ENCODE measurements around the gene CCDC158. TPM values are rescaled to one million over a fixed set of nuclear protein-coding genes. Genes with fewer than 3 reads are reported as not detected.
A peak's percentile ranks its signal among the peaks of the same experiment; 100 is the strongest.

The CCDC158 gene
- polyA plus RNA-seq, 2 of the 4 experiments (the other 2 are of a cell fraction), result 0.06 TPM; not detected in 1

- DNase-seq (ENCODE audit: low read depth in 1 of 2, low spot score in 1 of 2), result no peak
- no peak for FAIRE-seq
- ChIA-PET POLR2A (no interaction called here), CTCF (no interaction called here)
- no peaks in the 10 kb centered on the region for H3K4me1 ChIP-seq
- no peak overlapping the region for H3K4me3 ChIP-seq
- ATAC-seq, result no peak
- WGBS (ENCODE audit: missing lambda C conversion rate), result 38% methylated on average over 3 of the region's 3 CpGs
- no peaks in the 10 kb centered on the region for H3K9me3 ChIP-seq
- TF ChIP-seq NPAS2 (CRISPR knock-in tag; IDR thresholded peaks at IDR 0.05; ENCODE audit: borderline replicate concordance), result no peak
- no peak for TF ChIP-seq JUNB (IDR thresholded peaks at IDR 0.05)
- TF ChIP-seq FOSL2 (IDR thresholded peaks at IDR 0.05), result no peak
- TF ChIP-seq FOSL2 (CRISPR knock-in tag; IDR thresholded peaks at IDR 0.05), result no peak
- TF ChIP-seq ESRRA (IDR thresholded peaks at IDR 0.05; ENCODE audit: borderline replicate concordance, low read length), result no peak
- TF ChIP-seq FOSB (CRISPR knock-in tag; IDR thresholded peaks at IDR 0.05), result no peak
- H3K4me2 ChIP-seq, result no peak overlapping the region
- no peak overlapping the region for H3K27ac ChIP-seq
Observed at GRCh38 chr4:76401654-76402053, 19.3 kb downstream of the CCDC158 start.

- Histone ChIP-seq H3K4me2 (no peak overlapping the region), H3K9me3 (no peaks in the 10 kb centered on the region; the same call in 2 of the 3 replicates), H3K27ac (no peak overlapping the region), H3K4me3 (no peak overlapping the region), H3K4me1 (no peaks in the 10 kb centered on the region)
- TF ChIP-seq JUNB (IDR thresholded peaks at IDR 0.05) (no peak), TFCP2L1 (CRISPR knock-in tag; IDR thresholded peaks at IDR 0.05) (no peak), RARB (CRISPR knock-in tag; IDR thresholded peaks at IDR 0.05) (no peak), FOSB (CRISPR knock-in tag; IDR thresholded peaks at IDR 0.05) (no peak), KDM5A (IDR thresholded peaks at IDR 0.05) (no peak), ZNF302 (CRISPR knock-in tag; IDR thresholded peaks at IDR 0.05) (no peak), FOSL2 (IDR thresholded peaks at IDR 0.05) (no peak), FOSL2 (CRISPR knock-in tag; IDR thresholded peaks at IDR 0.05) (no peak), MAX (IDR thresholded peaks at IDR 0.05) (no peak), SREBF2 (IDR thresholded peaks at IDR 0.05) (no peak), ZC3H11A (IDR thresholded peaks at IDR 0.05) (no peak)
- TF ChIP-seq, protein P1, sequence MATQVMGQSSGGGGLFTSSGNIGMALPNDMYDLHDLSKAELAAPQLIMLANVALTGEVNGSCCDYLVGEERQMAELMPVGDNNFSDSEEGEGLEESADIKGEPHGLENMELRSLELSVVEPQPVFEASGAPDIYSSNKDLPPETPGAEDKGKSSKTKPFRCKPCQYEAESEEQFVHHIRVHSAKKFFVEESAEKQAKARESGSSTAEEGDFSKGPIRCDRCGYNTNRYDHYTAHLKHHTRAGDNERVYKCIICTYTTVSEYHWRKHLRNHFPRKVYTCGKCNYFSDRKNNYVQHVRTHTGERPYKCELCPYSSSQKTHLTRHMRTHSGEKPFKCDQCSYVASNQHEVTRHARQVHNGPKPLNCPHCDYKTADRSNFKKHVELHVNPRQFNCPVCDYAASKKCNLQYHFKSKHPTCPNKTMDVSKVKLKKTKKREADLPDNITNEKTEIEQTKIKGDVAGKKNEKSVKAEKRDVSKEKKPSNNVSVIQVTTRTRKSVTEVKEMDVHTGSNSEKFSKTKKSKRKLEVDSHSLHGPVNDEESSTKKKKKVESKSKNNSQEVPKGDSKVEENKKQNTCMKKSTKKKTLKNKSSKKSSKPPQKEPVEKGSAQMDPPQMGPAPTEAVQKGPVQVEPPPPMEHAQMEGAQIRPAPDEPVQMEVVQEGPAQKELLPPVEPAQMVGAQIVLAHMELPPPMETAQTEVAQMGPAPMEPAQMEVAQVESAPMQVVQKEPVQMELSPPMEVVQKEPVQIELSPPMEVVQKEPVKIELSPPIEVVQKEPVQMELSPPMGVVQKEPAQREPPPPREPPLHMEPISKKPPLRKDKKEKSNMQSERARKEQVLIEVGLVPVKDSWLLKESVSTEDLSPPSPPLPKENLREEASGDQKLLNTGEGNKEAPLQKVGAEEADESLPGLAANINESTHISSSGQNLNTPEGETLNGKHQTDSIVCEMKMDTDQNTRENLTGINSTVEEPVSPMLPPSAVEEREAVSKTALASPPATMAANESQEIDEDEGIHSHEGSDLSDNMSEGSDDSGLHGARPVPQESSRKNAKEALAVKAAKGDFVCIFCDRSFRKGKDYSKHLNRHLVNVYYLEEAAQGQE (IDR thresholded peaks at IDR 0.05), result no peak
- no peak for FAIRE-seq
- peak in 1 of 2 experiments; percentile 7 for DNase-seq (ENCODE audit: low read depth in 1 of 2, low spot score in 1 of 2)
- ATAC-seq, result no peak
- CTCF ChIA-PET, result interaction anchor here (0.6 to 1.4 kb wide), 3 partner anchors 14 to 224 kb away, joined by 3 read pairs; no protein-coding TSS in a partner anchor
- 60% methylated on average over 2 of the region's 3 CpGs for WGBS (ENCODE audit: missing lambda C conversion rate)
- POLR2A ChIA-PET, result no interaction called here
Observed at GRCh38 chr4:76388160-76388908, 32.6 kb downstream of the CCDC158 start.

DNA sequence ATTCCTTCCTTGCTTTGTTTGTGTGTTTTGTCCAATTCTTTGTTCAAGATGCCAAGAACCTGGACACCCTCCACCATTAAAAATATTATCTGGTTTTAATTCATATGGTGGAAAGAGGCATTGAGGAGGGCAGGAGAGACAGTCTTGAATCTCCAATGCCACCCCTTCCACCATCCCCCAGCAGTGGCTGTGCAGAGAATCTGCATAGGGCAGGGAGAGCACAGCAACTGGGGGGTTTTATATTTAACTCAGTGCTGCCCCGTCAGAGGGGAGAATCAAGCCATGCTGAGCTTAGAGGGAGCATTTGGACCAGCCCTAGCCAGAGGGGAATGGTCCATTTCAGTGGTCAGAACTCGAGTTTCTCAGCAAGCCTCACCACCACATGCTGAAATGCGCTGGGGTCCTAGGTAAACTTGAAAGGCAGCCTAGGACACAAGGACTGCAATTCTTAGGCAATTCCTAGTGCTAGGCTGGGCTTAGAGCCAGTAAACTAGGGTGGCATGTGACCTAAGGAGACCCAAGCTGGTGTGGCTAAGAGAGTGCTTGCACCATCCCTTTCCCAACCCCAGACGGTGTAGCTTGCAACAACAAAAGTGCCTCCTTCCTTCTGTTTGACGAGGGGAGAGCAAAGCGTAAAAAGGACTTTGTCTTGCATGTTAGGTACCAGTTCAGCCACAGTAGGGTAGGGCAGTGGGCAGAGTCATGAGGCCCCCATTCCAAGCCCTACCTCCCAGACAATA lies 34.2 kb downstream of the CCDC158 start:
- H3K27ac ChIP-seq, result no peak overlapping the region
- H3K9me3 ChIP-seq, result no peaks in the 10 kb centered on the region
- ChIA-PET POLR2A (no interaction called here), CTCF (no interaction called here)
- no peak overlapping the region for H3K4me2 ChIP-seq
- ATAC-seq (no peak), DNase-seq (ENCODE audit: low read depth in 1 of 2, low spot score in 1 of 2) (no peak), FAIRE-seq (no peak)
- 76% methylated on average over 6 of the region's 6 CpGs for WGBS (ENCODE audit: missing lambda C conversion rate)
- H3K4me1 ChIP-seq, result no peaks in the 10 kb centered on the region
- no peak overlapping the region for H3K4me3 ChIP-seq
- TF ChIP-seq POLR2AphosphoS2 (conservative IDR thresholded peaks at IDR 0.05; ENCODE audit: low read length), result no peak

- ChIA-PET CTCF (no interaction called here), POLR2A (no interaction called here)
- WGBS (ENCODE audit: missing lambda C conversion rate), result 66% methylated on average over 6 of the region's 6 CpGs
- H3K4me2 ChIP-seq, result no peak overlapping the region
- ATAC-seq (no peak), FAIRE-seq (no peak), DNase-seq (ENCODE audit: low read depth in 1 of 2, low spot score in 1 of 2) (no peak)
- H3K27ac ChIP-seq, result no peak overlapping the region
- TF ChIP-seq POLR2AphosphoS2 (conservative IDR thresholded peaks at IDR 0.05; ENCODE audit: low read length), result no peak
- TF ChIP-seq HOXB13 (CRISPR knock-in tag; IDR thresholded peaks at IDR 0.05; ENCODE audit: low read depth), result no peak
- TF ChIP-seq CBX8 (IDR thresholded peaks at IDR 0.05), result no peak
- no peak for TF ChIP-seq EP300 (IDR thresholded peaks at IDR 0.05)
- TF ChIP-seq CHD2 (IDR thresholded peaks at IDR 0.05; ENCODE audit: low read length, partially characterized antibody), result no peak
- no peak for TF ChIP-seq HOXB5 (CRISPR knock-in tag; IDR thresholded peaks at IDR 0.05)
- TF ChIP-seq TFCP2L1 (CRISPR knock-in tag; IDR thresholded peaks at IDR 0.05), result no peak
- no peak overlapping the region for H3K4me3 ChIP-seq
- H3K4me1 ChIP-seq, result no peaks in the 10 kb centered on the region
- H3K9me3 ChIP-seq, result no peaks in the 10 kb centered on the region
Observed at GRCh38 chr4:76385974-76386373, 35.0 kb downstream of the CCDC158 start.

All from A549 (cell line).